Measurements from ENCODE around the gene DENND1A. TPM values are rescaled to one million over a fixed set of nuclear protein-coding genes. Genes with fewer than 3 reads are reported as not detected.

Gene DENND1A
- total RNA-seq, 1 experiment from 2014 or later: 23.5 TPM

DNA sequence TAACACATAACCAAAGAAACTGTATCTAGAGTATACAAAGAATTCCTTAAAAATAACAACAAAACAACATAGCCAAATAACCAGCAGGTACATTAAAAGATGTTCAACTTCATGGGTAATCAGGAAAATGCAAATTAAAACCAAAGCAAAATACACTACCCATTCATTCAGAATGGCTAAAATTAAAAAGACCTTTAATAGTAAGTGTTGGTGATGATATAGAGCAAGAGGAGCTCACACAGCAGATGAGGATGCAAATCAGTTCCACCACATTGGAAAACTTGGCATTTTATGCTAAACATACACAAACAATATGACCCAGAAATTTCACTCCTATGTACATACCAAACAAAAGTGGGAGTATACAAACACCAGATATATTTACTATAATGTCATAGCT lies 97.8 kb downstream of the DENND1A start:
- ATAC-seq: no peak
- no peak for DNase-seq (ENCODE audit: low spot score)
- TF ChIP-seq, protein P1, sequence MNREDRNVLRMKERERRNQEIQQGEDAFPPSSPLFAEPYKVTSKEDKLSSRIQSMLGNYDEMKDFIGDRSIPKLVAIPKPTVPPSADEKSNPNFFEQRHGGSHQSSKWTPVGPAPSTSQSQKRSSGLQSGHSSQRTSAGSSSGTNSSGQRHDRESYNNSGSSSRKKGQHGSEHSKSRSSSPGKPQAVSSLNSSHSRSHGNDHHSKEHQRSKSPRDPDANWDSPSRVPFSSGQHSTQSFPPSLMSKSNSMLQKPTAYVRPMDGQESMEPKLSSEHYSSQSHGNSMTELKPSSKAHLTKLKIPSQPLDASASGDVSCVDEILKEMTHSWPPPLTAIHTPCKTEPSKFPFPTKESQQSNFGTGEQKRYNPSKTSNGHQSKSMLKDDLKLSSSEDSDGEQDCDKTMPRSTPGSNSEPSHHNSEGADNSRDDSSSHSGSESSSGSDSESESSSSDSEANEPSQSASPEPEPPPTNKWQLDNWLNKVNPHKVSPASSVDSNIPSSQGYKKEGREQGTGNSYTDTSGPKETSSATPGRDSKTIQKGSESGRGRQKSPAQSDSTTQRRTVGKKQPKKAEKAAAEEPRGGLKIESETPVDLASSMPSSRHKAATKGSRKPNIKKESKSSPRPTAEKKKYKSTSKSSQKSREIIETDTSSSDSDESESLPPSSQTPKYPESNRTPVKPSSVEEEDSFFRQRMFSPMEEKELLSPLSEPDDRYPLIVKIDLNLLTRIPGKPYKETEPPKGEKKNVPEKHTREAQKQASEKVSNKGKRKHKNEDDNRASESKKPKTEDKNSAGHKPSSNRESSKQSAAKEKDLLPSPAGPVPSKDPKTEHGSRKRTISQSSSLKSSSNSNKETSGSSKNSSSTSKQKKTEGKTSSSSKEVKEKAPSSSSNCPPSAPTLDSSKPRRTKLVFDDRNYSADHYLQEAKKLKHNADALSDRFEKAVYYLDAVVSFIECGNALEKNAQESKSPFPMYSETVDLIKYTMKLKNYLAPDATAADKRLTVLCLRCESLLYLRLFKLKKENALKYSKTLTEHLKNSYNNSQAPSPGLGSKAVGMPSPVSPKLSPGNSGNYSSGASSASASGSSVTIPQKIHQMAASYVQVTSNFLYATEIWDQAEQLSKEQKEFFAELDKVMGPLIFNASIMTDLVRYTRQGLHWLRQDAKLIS (CRISPR knock-in tag; IDR thresholded peaks at IDR 0.05; ENCODE audit: borderline replicate concordance): no peak
- TF ChIP-seq CREM (CRISPR knock-in tag; IDR thresholded peaks at IDR 0.05): no peak
- TF ChIP-seq IRF2 (CRISPR knock-in tag; IDR thresholded peaks at IDR 0.05; ENCODE audit: borderline replicate concordance, low read depth): no peak
- TF ChIP-seq NFATC4 (CRISPR knock-in tag; IDR thresholded peaks at IDR 0.05): no peak
- H3K9me3 Mint-ChIP-seq: peaks cover 44% of the 10 kb centered on the region
- H3K36me3 Mint-ChIP-seq: peaks cover 30% of the 10 kb centered on the region
- H3K4me3 Mint-ChIP-seq: no peak overlapping the region
- CTCF ChIA-PET: no interaction called here
- H3K4me1 Mint-ChIP-seq: peaks cover 36% of the 10 kb centered on the region
- no peak overlapping the region for H3K27ac Mint-ChIP-seq
- POLR2A ChIA-PET: no interaction called here
- no peaks in the 10 kb centered on the region for H3K27me3 Mint-ChIP-seq (ENCODE audit: low read depth)

DNA sequence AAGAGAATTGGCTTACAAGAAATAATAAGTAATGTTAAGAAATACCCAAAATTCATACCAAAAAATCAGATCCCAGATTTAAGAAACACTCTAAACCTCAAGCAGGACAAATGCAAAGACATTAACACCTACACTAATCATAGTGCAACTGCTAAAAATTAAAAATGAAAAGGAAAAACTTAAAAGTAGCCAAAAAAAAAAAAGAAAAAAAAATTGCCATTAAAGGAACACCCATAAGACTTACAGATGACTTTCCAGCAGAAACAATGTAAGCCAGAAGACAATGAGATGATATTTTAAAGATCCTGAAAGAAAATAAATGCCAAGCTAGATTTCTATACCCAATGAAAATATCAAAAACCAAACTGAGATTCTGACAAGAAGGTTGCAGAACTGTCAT lies 101.5 kb downstream of the DENND1A start:
- ATAC-seq (no peak), DNase-seq (ENCODE audit: low spot score) (no peak)
- no peak for TF ChIP-seq ZNF263 (CRISPR knock-in tag; IDR thresholded peaks at IDR 0.05; ENCODE audit: low read depth)
- TF ChIP-seq ZNF317 (CRISPR knock-in tag; IDR thresholded peaks at IDR 0.05; ENCODE audit: borderline replicate concordance, low read depth): peak; percentile 96
- no peak for TF ChIP-seq TCF7 (CRISPR knock-in tag; IDR thresholded peaks at IDR 0.05; ENCODE audit: low read depth)
- TF ChIP-seq TEAD4 (CRISPR knock-in tag; IDR thresholded peaks at IDR 0.05): no peak
- no peak for TF ChIP-seq ETV6 (CRISPR knock-in tag; IDR thresholded peaks at IDR 0.05)
- TF ChIP-seq, protein P2, sequence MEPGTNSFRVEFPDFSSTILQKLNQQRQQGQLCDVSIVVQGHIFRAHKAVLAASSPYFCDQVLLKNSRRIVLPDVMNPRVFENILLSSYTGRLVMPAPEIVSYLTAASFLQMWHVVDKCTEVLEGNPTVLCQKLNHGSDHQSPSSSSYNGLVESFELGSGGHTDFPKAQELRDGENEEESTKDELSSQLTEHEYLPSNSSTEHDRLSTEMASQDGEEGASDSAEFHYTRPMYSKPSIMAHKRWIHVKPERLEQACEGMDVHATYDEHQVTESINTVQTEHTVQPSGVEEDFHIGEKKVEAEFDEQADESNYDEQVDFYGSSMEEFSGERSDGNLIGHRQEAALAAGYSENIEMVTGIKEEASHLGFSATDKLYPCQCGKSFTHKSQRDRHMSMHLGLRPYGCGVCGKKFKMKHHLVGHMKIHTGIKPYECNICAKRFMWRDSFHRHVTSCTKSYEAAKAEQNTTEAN (CRISPR knock-in tag; IDR thresholded peaks at IDR 0.05): no peak
- TF ChIP-seq, protein P3, sequence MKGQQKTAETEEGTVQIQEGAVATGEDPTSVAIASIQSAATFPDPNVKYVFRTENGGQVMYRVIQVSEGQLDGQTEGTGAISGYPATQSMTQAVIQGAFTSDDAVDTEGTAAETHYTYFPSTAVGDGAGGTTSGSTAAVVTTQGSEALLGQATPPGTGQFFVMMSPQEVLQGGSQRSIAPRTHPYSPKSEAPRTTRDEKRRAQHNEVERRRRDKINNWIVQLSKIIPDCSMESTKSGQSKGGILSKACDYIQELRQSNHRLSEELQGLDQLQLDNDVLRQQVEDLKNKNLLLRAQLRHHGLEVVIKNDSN (CRISPR knock-in tag; IDR thresholded peaks at IDR 0.05): no peak
- no peak overlapping the region for H3K27ac Mint-ChIP-seq
- POLR2A ChIA-PET: no interaction called here
- H3K4me3 Mint-ChIP-seq: no peak overlapping the region
- CTCF ChIA-PET: interaction anchor here (1.2 kb wide), 1 partner anchor 213 kb away, joined by 3 read pairs; no protein-coding TSS in a partner anchor
- H3K27me3 Mint-ChIP-seq (ENCODE audit: low read depth): no peaks in the 10 kb centered on the region
- H3K4me1 Mint-ChIP-seq: peaks cover 20% of the 10 kb centered on the region
- peaks cover 44% of the 10 kb centered on the region for H3K9me3 Mint-ChIP-seq
- peaks cover 30% of the 10 kb centered on the region for H3K36me3 Mint-ChIP-seq

DNA sequence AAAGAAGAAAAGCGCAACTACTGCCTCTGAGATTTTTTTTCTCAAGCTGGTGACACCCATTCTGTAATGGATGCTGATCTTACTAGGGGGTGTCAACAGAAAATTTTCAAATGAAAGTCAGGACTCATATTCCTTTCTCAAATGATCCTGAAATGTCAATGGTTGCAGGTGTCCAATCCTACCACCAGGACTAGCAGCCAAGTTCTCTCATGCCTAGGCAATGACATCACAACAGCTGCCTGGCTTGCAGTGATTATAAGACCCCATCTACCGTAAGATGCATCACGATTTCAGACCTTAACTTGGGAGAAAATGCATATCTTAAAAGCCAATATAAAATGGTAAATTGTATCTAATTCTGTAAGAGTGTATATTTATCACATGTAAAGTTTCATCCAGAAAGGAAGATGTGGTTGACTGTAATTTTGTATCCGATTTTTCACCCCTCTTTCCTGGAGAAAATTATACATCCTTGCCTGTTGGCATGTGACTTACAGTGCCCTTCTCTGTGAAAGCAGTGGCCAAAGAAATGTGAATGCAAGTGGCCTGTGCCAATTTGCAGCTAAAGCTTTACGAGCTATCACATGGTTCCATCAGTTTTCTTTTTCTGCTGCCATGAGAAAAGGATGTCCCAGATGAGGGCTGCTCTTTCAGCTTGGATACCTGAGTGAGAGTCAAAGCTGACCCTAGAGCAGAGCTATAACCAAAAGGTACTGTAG lies 104.4 kb downstream of the DENND1A start:
- Mint-ChIP-seq H3K27ac (no peak overlapping the region), H3K36me3 (peaks cover 30% of the 10 kb centered on the region), H3K27me3 (ENCODE audit: low read depth) (no peaks in the 10 kb centered on the region), H3K4me1 (peaks cover 22% of the 10 kb centered on the region), H3K4me3 (no peak overlapping the region), H3K9me3 (peaks cover 30% of the 10 kb centered on the region)
- ATAC-seq: peak; percentile 73
- CTCF ChIA-PET: interaction anchor here (0.5 to 2.0 kb wide), 6 partner anchors 10 to 1455 kb away, joined by 3 to 19 read pairs (median 4); partner anchors contain the start of gene PTGS1
- DNase-seq (ENCODE audit: low spot score): no peak
- POLR2A ChIA-PET: interaction anchor here (0.6 to 1.3 kb wide), 2 partner anchors 9 to 280 kb away, joined by 3 to 4 read pairs; no protein-coding TSS in a partner anchor
- TF ChIP-seq, protein P4, sequence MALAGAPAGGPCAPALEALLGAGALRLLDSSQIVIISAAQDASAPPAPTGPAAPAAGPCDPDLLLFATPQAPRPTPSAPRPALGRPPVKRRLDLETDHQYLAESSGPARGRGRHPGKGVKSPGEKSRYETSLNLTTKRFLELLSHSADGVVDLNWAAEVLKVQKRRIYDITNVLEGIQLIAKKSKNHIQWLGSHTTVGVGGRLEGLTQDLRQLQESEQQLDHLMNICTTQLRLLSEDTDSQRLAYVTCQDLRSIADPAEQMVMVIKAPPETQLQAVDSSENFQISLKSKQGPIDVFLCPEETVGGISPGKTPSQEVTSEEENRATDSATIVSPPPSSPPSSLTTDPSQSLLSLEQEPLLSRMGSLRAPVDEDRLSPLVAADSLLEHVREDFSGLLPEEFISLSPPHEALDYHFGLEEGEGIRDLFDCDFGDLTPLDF (CRISPR knock-in tag; IDR thresholded peaks at IDR 0.05): no peak
- TF ChIP-seq, protein P5, sequence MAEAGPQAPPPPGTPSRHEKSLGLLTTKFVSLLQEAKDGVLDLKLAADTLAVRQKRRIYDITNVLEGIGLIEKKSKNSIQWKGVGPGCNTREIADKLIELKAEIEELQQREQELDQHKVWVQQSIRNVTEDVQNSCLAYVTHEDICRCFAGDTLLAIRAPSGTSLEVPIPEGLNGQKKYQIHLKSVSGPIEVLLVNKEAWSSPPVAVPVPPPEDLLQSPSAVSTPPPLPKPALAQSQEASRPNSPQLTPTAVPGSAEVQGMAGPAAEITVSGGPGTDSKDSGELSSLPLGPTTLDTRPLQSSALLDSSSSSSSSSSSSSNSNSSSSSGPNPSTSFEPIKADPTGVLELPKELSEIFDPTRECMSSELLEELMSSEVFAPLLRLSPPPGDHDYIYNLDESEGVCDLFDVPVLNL (CRISPR knock-in tag; IDR thresholded peaks at IDR 0.05; ENCODE audit: borderline replicate concordance, low read depth): no peak
- TF ChIP-seq, protein P3 (CRISPR knock-in tag; IDR thresholded peaks at IDR 0.05): no peak
- TF ChIP-seq EMX1 (CRISPR knock-in tag; IDR thresholded peaks at IDR 0.05) (no peak), FOXP1 (CRISPR knock-in tag; IDR thresholded peaks at IDR 0.05; ENCODE audit: borderline replicate concordance) (no peak), SMAD4 (CRISPR knock-in tag; IDR thresholded peaks at IDR 0.05) (no peak)
- TF ChIP-seq, protein P6, sequence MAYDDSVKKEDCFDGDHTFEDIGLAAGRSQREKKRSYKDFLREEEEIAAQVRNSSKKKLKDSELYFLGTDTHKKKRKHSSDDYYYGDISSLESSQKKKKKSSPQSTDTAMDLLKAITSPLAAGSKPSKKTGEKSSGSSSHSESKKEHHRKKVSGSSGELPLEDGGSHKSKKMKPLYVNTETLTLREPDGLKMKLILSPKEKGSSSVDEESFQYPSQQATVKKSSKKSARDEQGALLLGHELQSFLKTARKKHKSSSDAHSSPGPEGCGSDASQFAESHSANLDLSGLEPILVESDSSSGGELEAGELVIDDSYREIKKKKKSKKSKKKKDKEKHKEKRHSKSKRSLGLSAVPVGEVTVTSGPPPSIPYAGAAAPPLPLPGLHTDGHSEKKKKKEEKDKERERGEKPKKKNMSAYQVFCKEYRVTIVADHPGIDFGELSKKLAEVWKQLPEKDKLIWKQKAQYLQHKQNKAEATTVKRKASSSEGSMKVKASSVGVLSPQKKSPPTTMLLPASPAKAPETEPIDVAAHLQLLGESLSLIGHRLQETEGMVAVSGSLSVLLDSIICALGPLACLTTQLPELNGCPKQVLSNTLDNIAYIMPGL (CRISPR knock-in tag; IDR thresholded peaks at IDR 0.05): no peak
- TF ChIP-seq, protein P7, sequence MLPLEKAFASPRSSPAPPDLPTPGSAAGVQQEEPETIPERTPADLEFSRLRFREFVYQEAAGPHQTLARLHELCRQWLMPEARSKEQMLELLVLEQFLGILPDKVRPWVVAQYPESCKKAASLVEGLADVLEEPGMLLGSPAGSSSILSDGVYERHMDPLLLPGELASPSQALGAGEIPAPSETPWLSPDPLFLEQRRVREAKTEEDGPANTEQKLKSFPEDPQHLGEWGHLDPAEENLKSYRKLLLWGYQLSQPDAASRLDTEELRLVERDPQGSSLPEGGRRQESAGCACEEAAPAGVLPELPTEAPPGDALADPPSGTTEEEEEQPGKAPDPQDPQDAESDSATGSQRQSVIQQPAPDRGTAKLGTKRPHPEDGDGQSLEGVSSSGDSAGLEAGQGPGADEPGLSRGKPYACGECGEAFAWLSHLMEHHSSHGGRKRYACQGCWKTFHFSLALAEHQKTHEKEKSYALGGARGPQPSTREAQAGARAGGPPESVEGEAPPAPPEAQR (CRISPR knock-in tag; IDR thresholded peaks at IDR 0.05): no peak
